ENCODE data around the gene SERPINB11.

DNA sequence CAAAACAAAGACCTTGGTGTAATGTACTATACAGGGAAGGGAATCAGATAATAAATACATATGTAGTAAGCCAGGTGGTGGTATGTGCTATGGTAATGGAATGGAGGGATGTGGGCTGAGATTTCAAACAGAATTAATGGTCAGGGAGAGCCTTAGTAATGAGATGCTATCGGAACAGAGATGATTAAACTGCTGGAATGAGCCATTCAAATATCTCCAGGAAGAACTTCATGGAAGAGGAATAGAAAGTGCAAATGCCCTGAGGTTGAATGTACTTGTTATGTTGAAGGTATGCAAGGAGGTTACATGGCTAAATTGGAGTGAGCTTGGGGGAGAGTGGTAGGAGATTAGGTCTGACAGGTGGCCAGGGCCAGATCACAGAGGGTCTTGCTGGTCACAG, 5.1 kb downstream of the SERPINB11 start:
- no peak for TF ChIP-seq POLR2A (IDR thresholded peaks at IDR 0.05)
- TF ChIP-seq, protein P1, sequence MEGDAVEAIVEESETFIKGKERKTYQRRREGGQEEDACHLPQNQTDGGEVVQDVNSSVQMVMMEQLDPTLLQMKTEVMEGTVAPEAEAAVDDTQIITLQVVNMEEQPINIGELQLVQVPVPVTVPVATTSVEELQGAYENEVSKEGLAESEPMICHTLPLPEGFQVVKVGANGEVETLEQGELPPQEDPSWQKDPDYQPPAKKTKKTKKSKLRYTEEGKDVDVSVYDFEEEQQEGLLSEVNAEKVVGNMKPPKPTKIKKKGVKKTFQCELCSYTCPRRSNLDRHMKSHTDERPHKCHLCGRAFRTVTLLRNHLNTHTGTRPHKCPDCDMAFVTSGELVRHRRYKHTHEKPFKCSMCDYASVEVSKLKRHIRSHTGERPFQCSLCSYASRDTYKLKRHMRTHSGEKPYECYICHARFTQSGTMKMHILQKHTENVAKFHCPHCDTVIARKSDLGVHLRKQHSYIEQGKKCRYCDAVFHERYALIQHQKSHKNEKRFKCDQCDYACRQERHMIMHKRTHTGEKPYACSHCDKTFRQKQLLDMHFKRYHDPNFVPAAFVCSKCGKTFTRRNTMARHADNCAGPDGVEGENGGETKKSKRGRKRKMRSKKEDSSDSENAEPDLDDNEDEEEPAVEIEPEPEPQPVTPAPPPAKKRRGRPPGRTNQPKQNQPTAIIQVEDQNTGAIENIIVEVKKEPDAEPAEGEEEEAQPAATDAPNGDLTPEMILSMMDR (IDR thresholded peaks at IDR 0.05) = no peak
